ENCODE measurements around the gene SGIP1. TPM values are rescaled to one million over a fixed set of nuclear protein-coding genes. Genes with fewer than 3 reads are reported as not detected.
"Not testable (repeated sequence)": the region's sequence is repeated elsewhere in the genome, so short reads cannot be mapped to it uniquely, and the experiment has no call there.

The SGIP1 gene
- total RNA-seq, 1 donor from 2014 or later, result 6.9 TPM

- DNase-seq (ENCODE audit: low read depth), result no peak
- no peak for TF ChIP-seq CTCF (conservative IDR thresholded peaks at IDR 0.05; ENCODE audit: low read depth, low read length)
- H3K4me3 ChIP-seq (ENCODE audit: low read depth, low read length), result no peak overlapping the region
Observed at GRCh38 chr1:66787641-66788040, 253.7 kb downstream of the SGIP1 start.

GRCh38 chr1:66788231-66788939 is 254.4 kb downstream of the SGIP1 start:
- TF ChIP-seq CTCF (conservative IDR thresholded peaks at IDR 0.05; ENCODE audit: low read depth, low read length), result no peak
- H3K4me3 ChIP-seq (ENCODE audit: low read depth, low read length), result no peak overlapping the region
- DNase-seq (ENCODE audit: low read depth), result no peak

GRCh38 chr1:66791621-66792610 is 258.0 kb downstream of the SGIP1 start:
- DNase-seq (ENCODE audit: low read depth), result no peak
- TF ChIP-seq CTCF (conservative IDR thresholded peaks at IDR 0.05; ENCODE audit: low read depth, low read length), result no peak
- H3K4me3 ChIP-seq (ENCODE audit: low read depth, low read length), result no peak overlapping the region

- H3K4me3 ChIP-seq (ENCODE audit: low read depth, low read length); DNase-seq (ENCODE audit: low read depth): not testable (repeated sequence)
Observed at GRCh38 chr1:66795839-66796238, 261.9 kb downstream of the SGIP1 start.

Other genes starting within 250 kb of the SGIP1 start
- gene DYNLT5, start 218.3 kb downstream of the SGIP1 start, total RNA-seq, result not detected in 2 replicates